ENCODE data around the gene ZNF691. TPM values are rescaled to one million over a fixed set of nuclear protein-coding genes. Genes with fewer than 3 reads are reported as not detected.
"Not testable (repeated sequence)": the region's sequence is repeated elsewhere in the genome, so short reads cannot be mapped to it uniquely, and the experiment has no call there.

ZNF691 gene
- total RNA-seq, 4 donors from 2014 or later, result 10.0 to 14.2 (median 12.7) TPM

DNA sequence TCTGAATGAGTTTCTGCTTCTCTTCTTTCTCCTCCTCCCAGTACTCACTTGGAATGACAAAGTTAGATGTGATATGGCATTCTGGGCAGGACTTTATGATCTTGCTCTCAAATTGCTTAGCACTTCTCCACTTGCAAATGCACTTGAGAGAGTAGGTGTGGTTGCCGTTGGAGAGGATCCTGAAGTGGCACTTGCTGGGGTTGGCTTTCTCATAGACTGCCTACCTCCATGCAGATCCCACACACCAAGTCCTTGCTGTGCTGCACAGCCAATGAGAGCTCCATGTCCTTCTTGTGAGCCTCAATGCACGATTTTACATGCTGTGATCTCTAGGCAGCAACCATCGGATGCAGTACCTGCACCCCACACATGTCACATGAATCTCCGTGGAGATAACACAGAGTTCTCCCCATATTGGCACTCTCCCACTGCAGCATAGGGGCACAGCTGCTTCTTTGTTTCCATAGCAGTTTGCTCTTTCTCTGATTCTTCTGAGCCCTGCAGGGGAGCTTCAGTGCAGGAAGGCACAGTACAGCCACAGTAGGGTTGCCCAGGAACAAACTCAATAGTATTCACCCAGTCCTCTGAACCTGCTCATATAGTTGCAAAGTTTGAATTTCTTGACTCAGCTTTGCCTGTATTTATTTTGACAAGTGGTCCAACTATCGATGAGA, 45.2 kb downstream of the ZNF691 start:
- Histone ChIP-seq H3K36me3 (no peaks in the 10 kb centered on the region), H3K27me3 (no peaks in the 10 kb centered on the region), H3K4me3 (no peak overlapping the region), H3K4me1 (no peaks in the 10 kb centered on the region), H3K27ac (replicated peaks in 1 of 4) (no peak overlapping the region), H3K9me3 (no peaks in the 10 kb centered on the region)
- no peak for DNase-seq (ENCODE audit: extremely low spot score)
- no peak for TF ChIP-seq EP300 (IDR thresholded peaks at IDR 0.05)
- WGBS, result 65% methylated on average over 5 of the region's 5 CpGs
- intact Hi-C loops (cut with DNase I), result no loop called here

DNA sequence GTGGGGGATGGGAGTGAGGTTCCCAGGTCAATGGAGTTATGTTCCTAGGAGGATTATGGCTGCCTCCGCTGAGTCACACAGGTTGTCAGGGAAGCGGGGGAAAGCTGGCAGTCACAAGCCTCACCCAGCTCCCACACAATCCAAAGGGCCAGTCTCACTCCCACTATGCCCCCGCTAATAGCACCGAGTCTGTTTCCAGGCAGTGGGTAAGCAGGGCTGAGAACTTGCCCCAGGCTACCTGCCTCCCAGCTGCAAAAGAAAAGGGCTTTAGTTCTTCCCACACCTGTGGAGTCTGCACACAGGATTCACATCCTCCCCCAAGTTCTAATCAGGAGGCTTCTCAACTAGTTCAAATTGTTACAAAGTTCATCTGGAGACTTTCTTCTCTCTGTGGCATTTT, 53.5 kb downstream of the ZNF691 start:
- intact Hi-C loops (cut with DNase I); DNase-seq (ENCODE audit: extremely low spot score); H3K36me3 ChIP-seq: not testable (repeated sequence)

More for the DNA sequence above, 53.5 kb downstream of the ZNF691 start:
- H3K27ac ChIP-seq (replicated peaks in 1 of 4); H3K4me1 ChIP-seq; H3K9me3 ChIP-seq; H3K4me3 ChIP-seq: not testable (repeated sequence)
- WGBS, result 93% methylated on average over 3 of the region's 4 CpGs
- H3K27me3 ChIP-seq, result peaks cover 0 to 12% (median 0%) of the 10 kb centered on the region in 4 donors

Other genes starting within 250 kb of the ZNF691 start
- gene PPIH, start 188.2 kb upstream of the ZNF691 start, total RNA-seq, result 10 to 100 TPM; 12.5 to 17.2 (median 15.0) TPM
- 100 to 1,000 TPM; 778 to 889 (median 812) TPM for gene YBX1, start 164.2 kb upstream of the ZNF691 start, total RNA-seq
- gene CLDN19, start 106.4 kb upstream of the ZNF691 start, total RNA-seq, result 1 to 10 TPM in 2 of 4 donors, under 1 TPM in 1, not detected in 1; 0.99 to 1.9 (median 1.1) TPM
- gene P3H1, start 79.6 kb upstream of the ZNF691 start, total RNA-seq, result 10 to 100 TPM; 19.5 to 33.5 (median 24.9) TPM
- 1 to 10 TPM; 3.0 to 5.0 (median 3.6) TPM for gene C1orf50, start 79.4 kb upstream of the ZNF691 start, total RNA-seq
- gene TMEM269, start 61.6 kb upstream of the ZNF691 start, total RNA-seq, result under 1 TPM in 1 of 4 donors, not detected in 3; 0.06 TPM
- gene ERMAP, start 29.5 kb upstream of the ZNF691 start, total RNA-seq, result 10 to 100 TPM in 1 of 4 donors, 1 to 10 TPM in 3; 5.8 to 14.1 (median 9.1) TPM
- 10 to 100 TPM; 19.1 to 39.5 (median 23.1) TPM for gene SVBP, start 29.2 kb upstream of the ZNF691 start, total RNA-seq
- gene SLC2A1, start 112.3 kb downstream of the ZNF691 start, total RNA-seq, result 10 to 100 TPM; 17.4 to 63.6 (median 31.8) TPM

Measured in esophagus muscularis mucosa (tissue), 4 donors.